ENCODE measurements around the gene CTPS2.
"Not testable (repeated sequence)": the region's sequence is repeated elsewhere in the genome, so short reads cannot be mapped to it uniquely, and the experiment has no call there.

CTPS2 gene

GRCh38 chrX:16712548-16713155, at the start of gene CTPS2:
CTPS2 (minus strand) TSS chrX:16712669; CDS start chrX:16702902, 9,767 bp downstream.
- peak; percentile 23 to 34 for DNase-seq

GRCh38 chrX:16761500-16761899, 49.0 kb upstream of the CTPS2 start:
- not testable (repeated sequence) for DNase-seq

GRCh38 chrX:16756724-16757123, 44.3 kb upstream of the CTPS2 start:
- no peak for DNase-seq

- DNase-seq, result no peak
Measured at GRCh38 chrX:16754019-16754418, 41.5 kb upstream of the CTPS2 start.

GRCh38 chrX:16750136-16750535, 37.7 kb upstream of the CTPS2 start:
- DNase-seq, result no peak

GRCh38 chrX:16748425-16748824, 36.0 kb upstream of the CTPS2 start:
- DNase-seq, result no peak

- no peak for DNase-seq
Measured at GRCh38 chrX:16745659-16746058, 33.2 kb upstream of the CTPS2 start.

- no peak for DNase-seq
Measured at GRCh38 chrX:16745102-16745501, 32.6 kb upstream of the CTPS2 start.

GRCh38 chrX:16743604-16744325, 31.3 kb upstream of the CTPS2 start:
- no peak for DNase-seq

GRCh38 chrX:16739574-16739973, 27.1 kb upstream of the CTPS2 start:
- DNase-seq, result no peak

GRCh38 chrX:16737024-16737423, 24.6 kb upstream of the CTPS2 start:
- no peak for DNase-seq

GRCh38 chrX:16733013-16733412, 20.5 kb upstream of the CTPS2 start:
- no peak for DNase-seq

GRCh38 chrX:16730450-16730849, 18.0 kb upstream of the CTPS2 start:
- DNase-seq, result no peak

GRCh38 chrX:16727637-16728036, 15.2 kb upstream of the CTPS2 start:
- no peak for DNase-seq

- DNase-seq, result not testable (repeated sequence)
Measured at GRCh38 chrX:16726347-16726988, 14.0 kb upstream of the CTPS2 start.

GRCh38 chrX:16725072-16725471, 12.6 kb upstream of the CTPS2 start:
- DNase-seq, result no peak

- no peak for DNase-seq
Measured at GRCh38 chrX:16722481-16722880, 10.0 kb upstream of the CTPS2 start.

GRCh38 chrX:16719334-16720084, 7.0 kb upstream of the CTPS2 start, which contains the start of gene SYAP1:
SYAP1 (plus strand) TSS chrX:16719612; CDS start chrX:16719725, 113 bp downstream.
- DNase-seq, result peak; percentile 90 to 97

GRCh38 chrX:16718824-16719333, 6.4 kb upstream of the CTPS2 start:
- no peak for DNase-seq

GRCh38 chrX:16716451-16716850, 4.0 kb upstream of the CTPS2 start:
- DNase-seq, result not testable (repeated sequence)

- not testable (repeated sequence) for DNase-seq
Measured at GRCh38 chrX:16715638-16716037, 3.2 kb upstream of the CTPS2 start.

GRCh38 chrX:16714504-16714903, 2.0 kb upstream of the CTPS2 start:
- DNase-seq, result no peak
